ENCODE data around the gene TTC7B. TPM values are rescaled to one million over a fixed set of nuclear protein-coding genes. Genes with fewer than 3 reads are reported as not detected.

The TTC7B gene
- total RNA-seq, 1 donor from 2014 or later: 40.4 TPM

GRCh38 chr14:90597961-90598360 lies 218.3 kb downstream of the TTC7B start:
- peaks cover 26% of the 10 kb centered on the region for H3K4me1 Mint-ChIP-seq (ENCODE audit: unreplicated experiment)
- H3K27ac Mint-ChIP-seq: no peak overlapping the region
- H3K4me3 Mint-ChIP-seq: no peak overlapping the region
- no peaks in the 10 kb centered on the region for H3K36me3 Mint-ChIP-seq
- H3K9me3 Mint-ChIP-seq: no peaks in the 10 kb centered on the region
- TF ChIP-seq CTCF (conservative IDR thresholded peaks at IDR 0.05): no peak
- no peak for DNase-seq (ENCODE audit: extremely low spot score, unreplicated experiment)
- no peaks in the 10 kb centered on the region for H3K27me3 Mint-ChIP-seq

- Mint-ChIP-seq H3K4me1 (ENCODE audit: unreplicated experiment) (peaks cover 25% of the 10 kb centered on the region), H3K27me3 (no peaks in the 10 kb centered on the region), H3K9me3 (no peaks in the 10 kb centered on the region), H3K4me3 (no peak overlapping the region), H3K36me3 (no peaks in the 10 kb centered on the region), H3K27ac (no peak overlapping the region)
- no peak for TF ChIP-seq CTCF (conservative IDR thresholded peaks at IDR 0.05)
- DNase-seq (ENCODE audit: extremely low spot score, unreplicated experiment): no peak
Measured at GRCh38 chr14:90596733-90597132, 219.5 kb downstream of the TTC7B start.

- Mint-ChIP-seq H3K27ac (no peak overlapping the region), H3K27me3 (no peaks in the 10 kb centered on the region), H3K9me3 (no peaks in the 10 kb centered on the region), H3K4me3 (no peak overlapping the region), H3K36me3 (no peaks in the 10 kb centered on the region), H3K4me1 (ENCODE audit: unreplicated experiment) (peaks cover 11% of the 10 kb centered on the region)
- TF ChIP-seq CTCF (conservative IDR thresholded peaks at IDR 0.05): no peak
- DNase-seq (ENCODE audit: extremely low spot score, unreplicated experiment): no peak
Measured at GRCh38 chr14:90593254-90594040, 222.8 kb downstream of the TTC7B start.

- no peaks in the 10 kb centered on the region for H3K36me3 Mint-ChIP-seq
- no peak for TF ChIP-seq CTCF (conservative IDR thresholded peaks at IDR 0.05)
- H3K4me1 Mint-ChIP-seq (ENCODE audit: unreplicated experiment): peaks cover 11% of the 10 kb centered on the region
- H3K27me3 Mint-ChIP-seq: no peaks in the 10 kb centered on the region
- no peak overlapping the region for H3K4me3 Mint-ChIP-seq
- DNase-seq (ENCODE audit: extremely low spot score, unreplicated experiment): no peak
- H3K9me3 Mint-ChIP-seq: no peaks in the 10 kb centered on the region
- H3K27ac Mint-ChIP-seq: no peak overlapping the region
Measured at GRCh38 chr14:90592655-90593054, 223.6 kb downstream of the TTC7B start.

- Mint-ChIP-seq H3K36me3 (peaks cover 9% of the 10 kb centered on the region), H3K4me3 (no peak overlapping the region), H3K9me3 (no peaks in the 10 kb centered on the region), H3K27me3 (no peaks in the 10 kb centered on the region), H3K4me1 (ENCODE audit: unreplicated experiment) (no peaks in the 10 kb centered on the region), H3K27ac (no peak overlapping the region)
- no peak for DNase-seq (ENCODE audit: extremely low spot score, unreplicated experiment)
- TF ChIP-seq CTCF (conservative IDR thresholded peaks at IDR 0.05): no peak
Measured at GRCh38 chr14:90587918-90588317, 228.3 kb downstream of the TTC7B start.

Measured in type B pancreatic cell (in vitro differentiated cells).